ENCODE measurements around the gene ZNF532.

ZNF532 gene

DNA sequence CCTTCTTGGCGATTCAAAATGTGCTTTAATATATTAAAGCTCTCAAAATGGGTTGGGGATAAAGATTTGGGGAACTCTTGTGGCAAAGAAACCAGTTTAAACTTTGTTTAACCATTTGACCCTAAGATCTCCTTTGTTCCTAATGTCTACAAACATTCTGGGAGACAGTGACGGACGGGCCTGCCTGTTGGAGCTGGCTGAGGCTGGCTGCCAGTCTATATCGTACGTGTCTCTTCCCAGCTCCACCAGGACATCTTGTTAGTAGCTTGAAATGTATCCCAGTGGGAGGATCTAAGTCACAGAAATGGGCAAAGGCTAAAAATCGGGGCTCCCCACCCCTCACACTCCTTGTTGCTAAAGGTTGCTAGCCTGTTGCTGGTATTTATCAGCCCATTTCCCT is 30.7 kb downstream of the ZNF532 start:
- H3K27ac Mint-ChIP-seq, result no peak overlapping the region
- H3K4me3 Mint-ChIP-seq, result no peak overlapping the region
- no peaks in the 10 kb centered on the region for H3K36me3 Mint-ChIP-seq (ENCODE audit: low read depth)
- no peaks in the 10 kb centered on the region for H3K9me3 Mint-ChIP-seq
- peaks cover 2% of the 10 kb centered on the region for H3K27me3 Mint-ChIP-seq (ENCODE audit: low read depth)
- peaks cover 11% of the 10 kb centered on the region for H3K4me1 Mint-ChIP-seq (ENCODE audit: low read depth)
- no peak for DNase-seq (ENCODE audit: low spot score)

DNA sequence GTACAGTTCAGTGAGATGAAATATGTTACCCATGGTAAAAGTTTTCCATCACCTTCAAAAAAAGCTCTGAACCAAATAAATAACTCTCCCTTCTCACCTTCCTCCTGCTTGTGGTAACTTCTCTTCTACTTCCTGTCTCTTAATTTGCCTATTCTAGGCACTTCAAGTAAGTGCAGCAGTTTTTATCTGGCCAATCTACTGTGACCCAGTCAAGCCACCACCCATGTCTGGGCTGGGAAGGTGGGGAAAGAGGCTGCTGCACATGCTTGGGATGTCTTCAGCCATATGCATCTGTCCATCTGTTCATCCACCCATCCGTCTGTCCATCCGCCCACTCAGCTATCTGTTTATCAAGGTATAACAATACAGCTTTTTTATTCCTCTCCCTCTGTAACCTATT is 31.6 kb downstream of the ZNF532 start:
- no peak overlapping the region for H3K27ac Mint-ChIP-seq
- no peaks in the 10 kb centered on the region for H3K36me3 Mint-ChIP-seq (ENCODE audit: low read depth)
- H3K4me3 Mint-ChIP-seq, result no peak overlapping the region
- DNase-seq (ENCODE audit: low spot score), result no peak
- peaks cover 2% of the 10 kb centered on the region for H3K27me3 Mint-ChIP-seq (ENCODE audit: low read depth)
- H3K4me1 Mint-ChIP-seq (ENCODE audit: low read depth), result peaks cover 11% of the 10 kb centered on the region
- no peaks in the 10 kb centered on the region for H3K9me3 Mint-ChIP-seq

DNA sequence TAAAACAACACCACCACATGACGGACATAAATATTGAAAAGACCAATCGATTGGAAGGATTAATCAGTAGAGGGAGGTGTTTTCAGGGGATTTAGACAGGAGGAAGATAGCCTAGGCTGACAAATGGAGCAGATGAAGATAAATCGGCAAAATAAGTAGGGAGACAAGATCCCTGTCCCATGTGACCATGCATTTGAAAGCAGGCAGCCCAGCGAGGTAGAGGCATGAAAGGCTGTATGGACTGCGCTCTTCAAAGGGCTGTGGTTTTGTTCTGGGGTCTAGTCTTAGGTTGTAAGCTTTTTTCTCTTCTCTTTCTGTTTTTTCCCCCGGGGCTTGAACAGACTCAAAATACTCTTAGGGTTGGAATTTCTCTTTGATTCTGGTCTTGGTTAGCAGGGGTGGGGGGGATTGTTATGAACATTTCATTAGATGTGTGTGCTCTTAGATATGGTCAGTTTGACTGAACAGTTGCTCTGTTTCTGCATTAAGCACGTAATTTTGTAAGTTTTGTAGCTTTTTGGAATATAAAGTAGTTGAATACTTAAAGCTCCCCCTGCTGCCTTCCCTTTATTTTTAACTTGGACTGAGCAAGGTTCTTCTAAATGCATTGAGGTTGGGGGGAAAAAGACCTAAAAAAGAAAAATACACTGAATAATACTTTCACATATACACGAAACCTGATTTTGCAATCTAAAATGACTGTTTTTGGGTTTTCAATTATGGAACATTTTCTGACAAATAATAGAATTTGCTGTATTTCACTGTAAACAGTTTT is 32.2 kb downstream of the ZNF532 start:
- peaks cover 8% of the 10 kb centered on the region for H3K4me1 Mint-ChIP-seq (ENCODE audit: low read depth)
- no peak overlapping the region for H3K4me3 Mint-ChIP-seq
- H3K27ac Mint-ChIP-seq, result no peak overlapping the region
- no peaks in the 10 kb centered on the region for H3K9me3 Mint-ChIP-seq
- no peak for DNase-seq (ENCODE audit: low spot score)
- no peaks in the 10 kb centered on the region for H3K36me3 Mint-ChIP-seq (ENCODE audit: low read depth)
- peaks cover 2% of the 10 kb centered on the region for H3K27me3 Mint-ChIP-seq (ENCODE audit: low read depth)

- DNase-seq (ENCODE audit: low spot score), result no peak
- H3K4me1 Mint-ChIP-seq (ENCODE audit: low read depth), result peaks cover 8% of the 10 kb centered on the region
- no peak overlapping the region for H3K27ac Mint-ChIP-seq
These were observed 33.5 kb downstream of the ZNF532 start for GRCh38 chr18:58898010-58898799.

DNA sequence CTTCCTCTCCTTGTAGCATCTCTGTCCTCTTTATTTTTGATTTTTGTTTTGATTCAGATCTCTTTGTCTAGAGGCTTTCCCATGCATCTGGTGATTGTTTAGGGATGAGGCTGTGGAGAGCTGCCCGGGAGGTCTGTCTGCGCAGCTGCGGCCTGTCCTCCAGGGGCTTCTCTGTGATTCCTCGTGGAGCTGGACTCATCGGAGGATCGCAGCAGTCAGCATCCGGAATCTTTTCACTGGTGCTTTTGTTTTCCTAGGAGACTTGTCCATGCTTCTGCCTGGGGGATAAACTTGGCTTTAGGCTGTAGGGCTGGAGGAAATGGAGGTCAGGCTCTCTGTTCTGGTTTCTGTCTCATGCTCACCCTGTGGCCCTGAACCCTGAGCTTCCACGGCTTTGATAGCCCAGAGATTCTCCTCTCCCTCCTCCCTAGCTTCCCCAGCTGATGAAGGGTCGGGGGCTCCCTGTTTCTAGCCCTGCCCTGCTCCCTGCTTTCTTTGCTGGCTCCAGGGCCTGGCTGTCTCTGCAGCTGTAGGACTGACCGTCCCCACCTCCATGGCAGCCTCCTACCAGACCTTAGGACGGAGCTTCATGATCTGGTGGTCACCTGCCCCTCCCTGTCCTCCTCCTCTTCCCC is 35.5 kb downstream of the ZNF532 start:
- Mint-ChIP-seq H3K27me3 (ENCODE audit: low read depth) (peaks cover 2% of the 10 kb centered on the region), H3K4me3 (no peak overlapping the region), H3K27ac (no peak overlapping the region), H3K9me3 (no peaks in the 10 kb centered on the region), H3K4me1 (ENCODE audit: low read depth) (peaks cover 8% of the 10 kb centered on the region), H3K36me3 (ENCODE audit: low read depth) (no peaks in the 10 kb centered on the region)
- DNase-seq (ENCODE audit: low spot score), result no peak

More at GRCh38 chr18:58898010-58898799, 33.5 kb downstream of the ZNF532 start:
- Mint-ChIP-seq H3K36me3 (ENCODE audit: low read depth) (no peaks in the 10 kb centered on the region), H3K9me3 (no peaks in the 10 kb centered on the region), H3K4me3 (no peak overlapping the region), H3K27me3 (ENCODE audit: low read depth) (peaks cover 2% of the 10 kb centered on the region)

DNA sequence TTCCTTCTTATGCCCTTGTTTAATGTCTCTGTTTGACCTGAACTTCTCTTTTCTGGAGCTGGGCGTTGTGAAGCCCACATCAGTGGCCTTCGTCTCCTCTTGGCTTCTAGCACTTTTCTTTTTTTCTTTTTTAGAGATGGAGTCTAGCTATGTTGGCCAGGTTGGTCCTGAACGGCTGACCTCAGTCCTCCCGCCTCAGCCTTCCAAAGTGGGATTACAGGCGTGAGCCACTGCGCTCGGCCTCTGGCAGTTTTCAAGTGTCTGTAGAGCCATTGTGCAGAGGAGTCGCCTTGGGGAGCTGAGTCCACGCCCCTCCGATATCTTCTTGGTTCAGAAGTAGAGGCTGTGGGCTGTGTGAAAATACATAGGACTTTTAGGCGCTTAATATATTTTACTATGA is 36.5 kb downstream of the ZNF532 start:
- DNase-seq (ENCODE audit: low spot score), result no peak
- Mint-ChIP-seq H3K27me3 (ENCODE audit: low read depth) (peaks cover 2% of the 10 kb centered on the region), H3K9me3 (no peaks in the 10 kb centered on the region), H3K36me3 (ENCODE audit: low read depth) (no peaks in the 10 kb centered on the region), H3K4me1 (ENCODE audit: low read depth) (peaks cover 6% of the 10 kb centered on the region), H3K27ac (no peak overlapping the region), H3K4me3 (no peak overlapping the region)

- H3K4me3 Mint-ChIP-seq, result no peak overlapping the region
- H3K9me3 Mint-ChIP-seq, result no peaks in the 10 kb centered on the region
- no peak overlapping the region for H3K27ac Mint-ChIP-seq
- DNase-seq (ENCODE audit: low spot score), result no peak
- no peaks in the 10 kb centered on the region for H3K4me1 Mint-ChIP-seq (ENCODE audit: low read depth)
- no peaks in the 10 kb centered on the region for H3K36me3 Mint-ChIP-seq (ENCODE audit: low read depth)
- H3K27me3 Mint-ChIP-seq (ENCODE audit: low read depth), result peaks cover 2% of the 10 kb centered on the region
These were observed 37.1 kb downstream of the ZNF532 start for GRCh38 chr18:58901783-58902182.

DNA sequence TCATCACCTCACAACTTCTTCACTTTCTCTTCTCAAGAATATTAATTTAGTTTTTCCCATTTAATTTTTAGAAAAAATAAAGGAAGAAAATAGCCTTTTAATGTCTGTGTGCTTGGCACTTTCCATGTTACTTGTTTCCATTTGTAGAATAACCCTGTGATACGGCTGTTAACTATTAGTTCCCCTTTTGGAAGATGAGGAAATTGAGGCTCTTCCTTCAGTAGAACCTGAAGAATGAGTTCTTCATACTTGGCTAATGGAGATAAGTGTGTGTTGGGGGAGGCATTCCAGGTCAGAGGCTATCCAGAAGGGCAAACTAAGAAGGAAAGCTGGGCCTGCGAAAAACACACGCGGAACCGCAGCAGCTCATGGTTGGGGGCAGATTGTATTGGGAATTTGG is 38.3 kb downstream of the ZNF532 start:
- Mint-ChIP-seq H3K9me3 (no peaks in the 10 kb centered on the region), H3K4me1 (ENCODE audit: low read depth) (no peaks in the 10 kb centered on the region), H3K4me3 (no peak overlapping the region), H3K36me3 (ENCODE audit: low read depth) (no peaks in the 10 kb centered on the region), H3K27ac (no peak overlapping the region), H3K27me3 (ENCODE audit: low read depth) (peaks cover under 1% of the 10 kb centered on the region)
- no peak for DNase-seq (ENCODE audit: low spot score)

DNA sequence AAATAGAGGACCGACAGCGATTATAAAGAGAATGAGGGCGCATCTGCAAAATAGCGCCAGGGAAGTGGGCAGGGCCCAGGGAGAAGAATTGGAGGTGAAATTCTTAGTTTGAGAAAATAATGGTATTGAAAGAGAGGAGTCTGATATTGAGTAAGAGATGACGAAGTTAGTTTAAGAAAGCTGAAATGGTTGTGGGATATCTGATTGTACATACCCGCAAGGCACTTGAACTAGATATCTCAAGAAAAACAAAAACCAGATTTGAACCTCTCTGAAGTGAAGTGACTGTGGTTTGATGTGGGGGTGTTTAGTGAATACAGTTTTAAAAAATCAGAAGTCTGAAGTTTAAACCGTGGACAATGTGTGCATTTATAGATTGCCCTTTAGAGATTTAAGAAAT is 38.9 kb downstream of the ZNF532 start:
- no peaks in the 10 kb centered on the region for H3K4me1 Mint-ChIP-seq (ENCODE audit: low read depth)

GRCh38 chr18:58905777-58906428 is 41.2 kb downstream of the ZNF532 start:
- no peak overlapping the region for H3K27ac Mint-ChIP-seq
- no peaks in the 10 kb centered on the region for H3K9me3 Mint-ChIP-seq
- H3K4me1 Mint-ChIP-seq (ENCODE audit: low read depth), result no peaks in the 10 kb centered on the region
- H3K4me3 Mint-ChIP-seq, result no peak overlapping the region
- H3K27me3 Mint-ChIP-seq (ENCODE audit: low read depth), result peaks cover 4% of the 10 kb centered on the region
- DNase-seq (ENCODE audit: low spot score), result no peak
- no peaks in the 10 kb centered on the region for H3K36me3 Mint-ChIP-seq (ENCODE audit: low read depth)

More for the DNA sequence above, 38.9 kb downstream of the ZNF532 start:
- Mint-ChIP-seq H3K9me3 (no peaks in the 10 kb centered on the region), H3K27ac (no peak overlapping the region), H3K36me3 (ENCODE audit: low read depth) (no peaks in the 10 kb centered on the region), H3K4me3 (no peak overlapping the region), H3K27me3 (ENCODE audit: low read depth) (peaks cover 4% of the 10 kb centered on the region)
- no peak for DNase-seq (ENCODE audit: low spot score)

- DNase-seq (ENCODE audit: low spot score), result no peak
- no peak overlapping the region for H3K27ac Mint-ChIP-seq
- no peaks in the 10 kb centered on the region for H3K36me3 Mint-ChIP-seq (ENCODE audit: low read depth)
- H3K4me1 Mint-ChIP-seq (ENCODE audit: low read depth), result no peaks in the 10 kb centered on the region
- H3K4me3 Mint-ChIP-seq, result no peak overlapping the region
- H3K9me3 Mint-ChIP-seq, result no peaks in the 10 kb centered on the region
- peaks cover 4% of the 10 kb centered on the region for H3K27me3 Mint-ChIP-seq (ENCODE audit: low read depth)
These were observed 43.3 kb downstream of the ZNF532 start for GRCh38 chr18:58908006-58908405.

GRCh38 chr18:58909521-58909920 is 44.8 kb downstream of the ZNF532 start:
- no peak overlapping the region for H3K4me3 Mint-ChIP-seq
- H3K9me3 Mint-ChIP-seq, result no peaks in the 10 kb centered on the region
- H3K27me3 Mint-ChIP-seq (ENCODE audit: low read depth), result peaks cover 4% of the 10 kb centered on the region
- no peak overlapping the region for H3K27ac Mint-ChIP-seq
- H3K36me3 Mint-ChIP-seq (ENCODE audit: low read depth), result no peaks in the 10 kb centered on the region
- no peak for DNase-seq (ENCODE audit: low spot score)
- peaks cover 4% of the 10 kb centered on the region for H3K4me1 Mint-ChIP-seq (ENCODE audit: low read depth)

- DNase-seq (ENCODE audit: low spot score), result no peak
- no peak overlapping the region for H3K4me3 Mint-ChIP-seq
- H3K27me3 Mint-ChIP-seq (ENCODE audit: low read depth), result peaks cover 4% of the 10 kb centered on the region
- H3K4me1 Mint-ChIP-seq (ENCODE audit: low read depth), result peaks cover 4% of the 10 kb centered on the region
- no peaks in the 10 kb centered on the region for H3K36me3 Mint-ChIP-seq (ENCODE audit: low read depth)
- H3K9me3 Mint-ChIP-seq, result no peaks in the 10 kb centered on the region
- H3K27ac Mint-ChIP-seq, result no peak overlapping the region
These were observed 46.6 kb downstream of the ZNF532 start for GRCh38 chr18:58911241-58911640.

DNA sequence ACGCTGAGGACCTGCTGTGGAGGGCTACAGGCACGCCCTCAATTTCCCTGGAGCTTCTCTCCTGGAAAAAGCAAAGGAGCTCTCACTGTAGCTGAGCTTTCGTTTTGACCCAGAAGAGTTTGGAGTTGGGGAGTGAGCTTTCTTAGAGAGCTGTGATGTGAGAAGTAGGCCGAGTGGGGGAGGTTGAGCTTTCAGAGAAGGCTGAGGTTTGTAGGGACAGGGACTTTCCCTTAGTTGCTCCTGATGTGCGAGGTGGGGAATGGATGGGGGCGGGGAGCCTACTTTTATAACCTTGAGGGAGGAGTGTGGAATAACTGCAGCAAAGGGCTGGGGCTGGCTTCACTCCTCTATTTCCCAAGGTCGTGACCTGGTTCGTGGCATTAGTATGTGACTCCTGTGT is 47.1 kb downstream of the ZNF532 start:
- H3K4me3 Mint-ChIP-seq, result no peak overlapping the region
- no peak overlapping the region for H3K27ac Mint-ChIP-seq
- peaks cover 4% of the 10 kb centered on the region for H3K27me3 Mint-ChIP-seq (ENCODE audit: low read depth)

More for the DNA sequence above, 47.1 kb downstream of the ZNF532 start:
- no peak for DNase-seq (ENCODE audit: low spot score)
- no peaks in the 10 kb centered on the region for H3K9me3 Mint-ChIP-seq
- H3K36me3 Mint-ChIP-seq (ENCODE audit: low read depth), result no peaks in the 10 kb centered on the region
- peaks cover 4% of the 10 kb centered on the region for H3K4me1 Mint-ChIP-seq (ENCODE audit: low read depth)
